Measurements from ENCODE around the gene ZNF580. TPM values are rescaled to one million over a fixed set of nuclear protein-coding genes. Genes with fewer than 3 reads are reported as not detected.

The ZNF580 gene
- polyA plus RNA-seq, 3 donors, result 35.1 to 61.9 (median 53.0) TPM

DNA sequence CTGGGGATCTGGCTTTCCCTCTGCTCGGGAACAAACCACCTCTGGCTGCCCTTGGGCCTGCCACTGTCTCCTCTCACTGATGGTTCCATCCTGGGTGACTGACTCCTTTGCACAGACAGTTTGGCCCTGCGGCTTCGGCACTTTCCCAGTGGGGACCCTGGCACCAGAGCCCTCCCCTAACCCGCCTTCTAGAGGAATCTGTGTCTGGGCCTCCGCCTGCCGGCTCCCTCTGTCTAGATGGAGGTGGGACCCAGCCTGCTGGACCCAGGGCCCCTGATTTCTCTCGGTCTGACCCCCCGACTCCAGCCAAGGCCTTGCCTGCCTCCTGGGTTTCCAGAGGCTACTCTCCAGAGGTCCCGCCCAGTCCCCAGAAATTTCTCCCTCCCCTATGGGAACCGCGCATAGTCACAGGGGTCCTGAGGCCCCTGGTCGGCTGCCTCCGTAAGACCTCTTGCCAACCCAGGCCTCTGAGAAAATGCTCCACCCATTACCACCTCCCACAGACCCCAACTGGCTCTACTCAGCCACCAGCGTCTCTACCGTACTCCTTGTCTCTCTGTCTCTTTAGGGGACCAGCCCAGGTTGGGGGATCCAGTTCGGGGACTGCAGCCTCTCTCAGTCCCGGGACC lies 9.9 kb downstream of the ZNF580 start:
- DNase-seq (ENCODE audit: extremely low read depth in 1 of 11, low read depth in 9 of 11, low spot score in 4 of 11), result no peak

- DNase-seq (ENCODE audit: extremely low read depth in 1 of 11, low read depth in 9 of 11, low spot score in 4 of 11), result no peak
These were observed 10.4 kb downstream of the ZNF580 start for GRCh38 chr19:55651236-55651635.

DNA sequence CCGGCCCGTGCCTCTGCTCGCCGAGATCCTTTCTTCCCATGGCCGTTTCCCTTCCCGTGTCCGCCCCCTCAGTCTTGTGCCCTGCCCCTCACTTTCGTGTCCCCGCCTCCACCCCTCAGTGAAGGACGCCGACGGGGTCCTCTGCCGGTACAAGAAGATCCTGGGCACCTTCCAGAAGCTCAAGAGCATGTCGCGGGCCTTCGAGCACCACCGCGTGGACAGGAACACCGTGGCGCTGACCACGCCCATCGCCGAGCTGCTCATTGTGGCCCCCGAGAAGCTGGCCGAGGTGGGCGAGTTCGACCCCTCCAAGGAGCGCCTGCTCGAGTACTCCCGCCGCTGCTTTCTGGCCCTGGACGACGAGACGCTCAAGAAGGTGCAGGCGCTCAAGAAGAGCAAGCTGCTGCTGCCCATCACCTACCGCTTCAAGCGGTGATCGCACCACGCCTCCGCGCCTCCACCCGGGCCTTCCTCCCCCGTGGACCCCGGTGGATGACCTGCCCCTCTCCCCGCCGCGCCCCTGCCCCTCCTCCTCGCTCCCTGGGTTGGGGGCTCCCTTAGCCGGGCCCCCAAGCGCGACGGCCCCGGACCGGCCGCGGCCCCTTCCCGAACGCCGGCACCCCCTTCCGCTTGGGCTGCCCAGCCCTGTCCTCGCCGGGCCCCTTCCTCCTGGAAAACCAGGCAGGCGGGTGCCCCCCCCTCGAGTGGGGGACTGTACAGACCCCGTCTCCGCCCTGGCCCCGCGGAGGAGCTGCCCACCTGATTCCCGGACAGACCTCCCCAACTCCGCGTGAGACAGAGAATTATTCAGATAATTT lies 11.7 kb downstream of the ZNF580 start:
- no peak for DNase-seq (ENCODE audit: extremely low read depth in 1 of 11, low read depth in 9 of 11, low spot score in 4 of 11)

GRCh38 chr19:55653651-55654322 lies 13.0 kb downstream of the ZNF580 start:
- DNase-seq (ENCODE audit: extremely low read depth in 1 of 11, low read depth in 9 of 11, low spot score in 4 of 11), result peak; percentile 98 to 100 (median 99)

GRCh38 chr19:55654323-55654867 lies 13.6 kb downstream of the ZNF580 start:
- peak; percentile 98 to 100 (median 99) for DNase-seq (ENCODE audit: extremely low read depth in 1 of 11, low read depth in 9 of 11, low spot score in 4 of 11)

- DNase-seq (ENCODE audit: extremely low read depth in 1 of 11, low read depth in 9 of 11, low spot score in 4 of 11), result peak in 7 of 11 donors; percentile 88 to 94 (median 89)
These were observed 14.3 kb downstream of the ZNF580 start, which contains the start of gene U2AF2 for GRCh38 chr19:55654868-55655647. Gene U2AF2, plus strand, starts transcription at chr19:55655035. Its CDS starts 70 bp downstream, at chr19:55655105.

GRCh38 chr19:55655648-55656040 lies 14.8 kb downstream of the ZNF580 start:
- DNase-seq (ENCODE audit: extremely low read depth in 1 of 11, low read depth in 9 of 11, low spot score in 4 of 11), result no peak

GRCh38 chr19:55656552-55656951 lies 15.8 kb downstream of the ZNF580 start:
- no peak for DNase-seq (ENCODE audit: extremely low read depth in 1 of 11, low read depth in 9 of 11, low spot score in 4 of 11)

DNA sequence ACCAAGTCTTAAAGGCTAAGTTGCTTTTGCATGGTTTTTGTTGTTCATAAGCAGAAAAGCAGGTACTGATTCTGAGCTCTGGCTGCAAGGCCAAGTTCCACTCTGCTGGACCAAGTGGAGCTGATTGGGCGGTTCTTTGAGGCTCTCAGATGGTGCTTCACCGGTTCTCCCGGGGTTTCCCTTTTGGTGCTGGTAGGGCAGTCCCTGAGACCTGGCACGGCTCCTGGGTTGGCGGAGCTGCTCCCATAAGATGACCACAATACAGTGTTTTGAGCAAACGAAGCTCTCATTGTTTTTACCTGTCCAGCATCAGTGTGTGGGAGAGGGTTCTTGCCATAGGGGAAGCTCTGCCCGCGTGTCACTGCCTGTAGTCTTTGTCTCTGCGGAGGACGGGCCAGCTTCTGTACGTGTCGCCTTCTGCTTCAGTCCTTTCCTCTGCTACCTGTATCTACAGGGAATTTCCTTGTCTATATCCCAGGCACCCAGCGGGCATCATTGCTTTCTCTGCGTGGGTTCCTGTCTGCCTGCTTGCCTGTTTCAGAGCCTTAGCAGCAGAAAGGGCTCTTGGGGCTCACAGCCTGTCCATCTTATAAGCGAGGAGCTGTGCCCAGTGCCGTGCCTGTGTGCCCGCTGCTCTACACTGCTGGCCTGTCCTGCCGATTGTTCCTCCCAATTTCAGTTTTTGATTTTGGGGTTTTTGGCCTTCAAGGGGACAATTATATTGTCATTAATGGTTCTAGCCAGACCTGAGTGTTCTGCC lies 16.4 kb downstream of the ZNF580 start:
- no peak for DNase-seq (ENCODE audit: extremely low read depth in 1 of 11, low read depth in 9 of 11, low spot score in 4 of 11)

- no peak for DNase-seq (ENCODE audit: extremely low read depth in 1 of 11, low read depth in 9 of 11, low spot score in 4 of 11)
These were observed 18.2 kb downstream of the ZNF580 start for GRCh38 chr19:55658846-55659459.

DNA sequence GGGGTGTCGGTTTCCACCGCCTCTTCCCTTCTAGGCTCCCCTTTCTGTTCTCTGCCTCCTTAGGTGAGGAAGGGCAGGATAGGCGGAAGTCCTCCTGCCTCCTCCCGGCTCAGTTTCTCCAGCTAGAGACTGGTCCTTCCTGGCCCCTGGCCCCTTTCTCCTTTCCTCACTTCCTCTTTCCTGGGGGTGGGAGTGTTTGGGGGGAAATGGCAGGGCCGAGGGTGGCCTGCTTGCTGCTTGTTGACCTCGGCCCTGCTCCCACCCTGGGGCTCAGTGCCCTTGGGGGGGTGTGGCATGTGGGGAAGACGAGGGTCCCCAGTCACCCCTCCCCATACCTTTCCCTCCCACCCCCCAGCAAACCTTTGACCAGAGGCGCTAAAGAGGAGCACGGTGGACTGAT lies 19.0 kb downstream of the ZNF580 start:
- DNase-seq (ENCODE audit: extremely low read depth in 1 of 11, low read depth in 9 of 11, low spot score in 4 of 11), result no peak

- no peak for DNase-seq (ENCODE audit: extremely low read depth in 1 of 11, low read depth in 9 of 11, low spot score in 4 of 11)
These were observed 19.6 kb downstream of the ZNF580 start for GRCh38 chr19:55660404-55660803.

DNA sequence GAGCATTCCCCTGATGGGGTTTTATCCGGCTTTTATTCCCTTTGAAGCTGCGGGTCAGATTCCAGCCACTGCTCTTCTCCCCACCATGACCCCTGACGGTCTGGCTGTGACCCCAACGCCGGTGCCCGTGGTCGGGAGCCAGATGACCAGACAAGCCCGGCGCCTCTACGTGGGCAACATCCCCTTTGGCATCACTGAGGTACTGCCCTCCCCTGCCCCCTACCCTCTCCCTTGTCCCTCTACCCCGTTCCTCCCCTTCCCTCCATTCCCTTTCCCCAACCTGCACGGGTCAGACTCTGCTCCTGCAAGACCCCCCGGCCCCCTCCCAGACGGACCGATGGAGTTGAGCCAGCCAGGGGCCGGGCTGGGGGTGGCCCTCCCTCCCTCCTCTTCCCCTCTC lies 20.2 kb downstream of the ZNF580 start:
- no peak for DNase-seq (ENCODE audit: extremely low read depth in 1 of 11, low read depth in 9 of 11, low spot score in 4 of 11)

- DNase-seq (ENCODE audit: extremely low read depth in 1 of 11, low read depth in 9 of 11, low spot score in 4 of 11), result no peak
These were observed 21.0 kb downstream of the ZNF580 start for GRCh38 chr19:55661826-55662225.

DNA sequence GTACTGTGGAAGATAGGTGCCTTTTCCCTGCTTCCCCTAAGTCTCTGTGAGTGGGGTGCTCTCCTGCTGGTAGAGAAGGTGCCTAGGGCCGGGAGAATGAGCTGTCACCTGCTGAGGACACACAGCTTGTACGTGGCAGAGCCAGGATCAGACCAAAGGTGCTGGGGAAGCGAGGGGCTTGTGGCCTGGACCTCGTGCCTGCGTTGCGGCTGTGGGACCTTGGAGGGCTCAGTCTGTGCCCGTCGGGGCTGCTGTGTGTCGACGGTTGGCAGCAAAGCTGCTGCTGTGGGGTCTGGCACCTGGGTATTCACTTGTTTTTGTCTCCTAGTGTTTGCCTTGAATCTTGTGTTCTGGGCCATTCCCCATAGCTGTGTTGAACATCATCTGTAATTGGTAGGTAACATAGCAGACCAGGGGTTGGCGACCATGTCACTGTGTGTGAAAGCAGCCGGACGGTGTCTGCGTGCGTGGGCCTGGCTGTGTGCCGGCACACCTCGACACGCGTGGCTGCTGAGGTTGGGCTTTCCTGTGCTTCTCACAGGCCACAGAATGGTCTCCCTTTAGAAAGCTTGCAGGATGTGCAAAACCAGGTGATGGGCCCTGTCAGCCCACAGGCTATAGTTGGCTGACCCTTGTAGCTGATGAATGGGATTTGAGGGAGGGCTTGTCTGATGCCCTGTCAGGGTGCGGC lies 23.2 kb downstream of the ZNF580 start:
- no peak for DNase-seq (ENCODE audit: extremely low read depth in 1 of 11, low read depth in 9 of 11, low spot score in 4 of 11)

- DNase-seq (ENCODE audit: extremely low read depth in 1 of 11, low read depth in 9 of 11, low spot score in 4 of 11), result no peak
These were observed 25.7 kb downstream of the ZNF580 start for GRCh38 chr19:55666343-55667005.

DNA sequence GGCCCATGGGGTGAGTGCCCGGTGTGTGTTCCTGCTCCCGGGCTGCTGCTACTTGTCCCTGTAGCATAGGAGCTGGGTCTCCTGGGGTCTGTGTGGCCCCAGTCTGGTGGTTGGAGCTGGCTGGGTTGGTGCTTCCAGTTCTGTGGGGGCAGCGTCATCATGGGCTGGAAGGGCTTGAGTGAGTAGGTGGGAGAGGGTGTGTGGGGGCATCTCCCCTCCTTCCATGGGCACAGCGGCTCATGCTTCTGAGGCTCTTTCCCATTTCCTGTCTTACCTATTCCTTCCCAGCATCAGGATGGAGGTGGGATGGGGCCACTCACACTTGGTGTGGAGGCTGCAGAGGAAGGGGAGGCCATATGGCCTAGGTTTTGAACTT lies 26.2 kb downstream of the ZNF580 start:
- DNase-seq (ENCODE audit: extremely low read depth in 1 of 11, low read depth in 9 of 11, low spot score in 4 of 11), result no peak

All from renal cortex interstitium (tissue), 11 donors.